Measurements from ENCODE around the gene ABCC9. TPM values are rescaled to one million over a fixed set of nuclear protein-coding genes. Genes with fewer than 3 reads are reported as not detected.

ABCC9 gene
- total RNA-seq, 1 experiment from 2014 or later: 0.23 TPM

- no peak for DNase-seq (ENCODE audit: low read depth)
Observed at GRCh38 chr12:21775133-21775820, 165.9 kb downstream of the ABCC9 start.

- no peak for DNase-seq (ENCODE audit: low read depth)
Observed at GRCh38 chr12:21774358-21775132, 166.7 kb downstream of the ABCC9 start, which contains the start of gene KCNJ8. KCNJ8 (minus strand) TSS chr12:21774706; CDS start chr12:21773616, 1,090 bp downstream.

- no peak for DNase-seq (ENCODE audit: low read depth)
Observed at GRCh38 chr12:21773806-21774205, 167.4 kb downstream of the ABCC9 start.

GRCh38 chr12:21773263-21773741, 167.9 kb downstream of the ABCC9 start:
- no peak for DNase-seq (ENCODE audit: low read depth)

GRCh38 chr12:21771311-21771710, 169.9 kb downstream of the ABCC9 start:
- DNase-seq (ENCODE audit: low read depth): no peak

- no peak for DNase-seq (ENCODE audit: low read depth)
Observed at GRCh38 chr12:21769307-21769706, 171.9 kb downstream of the ABCC9 start.

- DNase-seq (ENCODE audit: low read depth): no peak
Observed at GRCh38 chr12:21766403-21766802, 174.8 kb downstream of the ABCC9 start.

GRCh38 chr12:21764950-21765349, 176.3 kb downstream of the ABCC9 start:
- DNase-seq (ENCODE audit: low read depth): no peak

GRCh38 chr12:21764065-21764464, 177.2 kb downstream of the ABCC9 start:
- DNase-seq (ENCODE audit: low read depth): no peak

- no peak for DNase-seq (ENCODE audit: low read depth)
Observed at GRCh38 chr12:21763531-21763930, 177.7 kb downstream of the ABCC9 start.

GRCh38 chr12:21759737-21760136, 181.5 kb downstream of the ABCC9 start:
- DNase-seq (ENCODE audit: low read depth): no peak

GRCh38 chr12:21757735-21758134, 183.5 kb downstream of the ABCC9 start:
- no peak for DNase-seq (ENCODE audit: low read depth)

- DNase-seq (ENCODE audit: low read depth): no peak
Observed at GRCh38 chr12:21756699-21757098, 184.5 kb downstream of the ABCC9 start.

- DNase-seq (ENCODE audit: low read depth): no peak
Observed at GRCh38 chr12:21751517-21751916, 189.7 kb downstream of the ABCC9 start.

Other genes starting within 250 kb of the ABCC9 start
- gene KCNJ8, start 166.7 kb downstream of the ABCC9 start, total RNA-seq (2014; rRNA removed): 0.11 and 0.13 TPM in 2 replicates
- gene CMAS, start 104.8 kb upstream of the ABCC9 start, total RNA-seq (2014; rRNA removed): 47.9 and 48.3 TPM in 2 replicates